Endothelial cell of umbilical vein (primary cell): ENCODE data around the gene INHA.

Experiments
- POLR2A ChIP-seq: IDR thresholded peaks from 2 replicates; pipeline ENCODE4 v1.6.1; 2012; ENCODE audit warnings: low read depth, mild to moderate bottlenecking, control low read depth, low read length
- POLR2AphosphoS5 ChIP-seq: IDR thresholded peaks from 2 replicates; pipeline ENCODE4 v1.6.1; 2012; ENCODE audit warnings: low read depth, mild to moderate bottlenecking, control low read depth, low read length, moderate library complexity; ENCODE audit not compliant: insufficient read depth
- TF ChIP-seq, protein P1 (sequence below), 2 donors: IDR thresholded peaks; 1 replicate in 1 of 2; 2 replicates in 1 of 2; pipeline ENCODE4 v1.5.1; 2011; ENCODE audit warnings: low read length in 2 of 2, mild to moderate bottlenecking in 2 of 2, moderate library complexity in 2 of 2, control low read depth in 1 of 2, inconsistent platforms in 1 of 2, low read depth in 1 of 2; ENCODE audit not compliant: insufficient read depth in 1 of 2; ENCODE audit errors: extremely low read depth in 1 of 2

DNA sequence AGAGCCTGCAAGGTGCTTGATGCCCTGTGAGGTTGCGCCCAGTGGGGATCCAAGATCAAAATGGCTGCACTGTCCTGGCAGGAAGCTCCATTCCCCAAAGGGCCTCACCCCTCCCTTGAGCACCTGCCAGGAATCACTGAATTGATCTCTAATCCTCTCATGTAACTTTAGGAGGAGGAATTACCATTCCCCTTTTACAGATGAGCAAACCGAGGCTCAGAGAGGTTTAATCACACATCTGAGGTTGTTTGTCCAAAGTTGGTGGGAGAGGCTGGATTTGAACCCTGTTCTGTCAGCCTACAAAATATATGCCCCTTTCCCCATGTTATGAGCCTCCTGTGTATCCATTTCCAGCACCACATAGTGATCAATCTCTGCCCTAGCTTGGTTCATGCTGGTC is 47.3 kb upstream of the INHA start:
- TF ChIP-seq POLR2A (no peak), POLR2AphosphoS5 (no peak)
- TF ChIP-seq, protein P1, sequence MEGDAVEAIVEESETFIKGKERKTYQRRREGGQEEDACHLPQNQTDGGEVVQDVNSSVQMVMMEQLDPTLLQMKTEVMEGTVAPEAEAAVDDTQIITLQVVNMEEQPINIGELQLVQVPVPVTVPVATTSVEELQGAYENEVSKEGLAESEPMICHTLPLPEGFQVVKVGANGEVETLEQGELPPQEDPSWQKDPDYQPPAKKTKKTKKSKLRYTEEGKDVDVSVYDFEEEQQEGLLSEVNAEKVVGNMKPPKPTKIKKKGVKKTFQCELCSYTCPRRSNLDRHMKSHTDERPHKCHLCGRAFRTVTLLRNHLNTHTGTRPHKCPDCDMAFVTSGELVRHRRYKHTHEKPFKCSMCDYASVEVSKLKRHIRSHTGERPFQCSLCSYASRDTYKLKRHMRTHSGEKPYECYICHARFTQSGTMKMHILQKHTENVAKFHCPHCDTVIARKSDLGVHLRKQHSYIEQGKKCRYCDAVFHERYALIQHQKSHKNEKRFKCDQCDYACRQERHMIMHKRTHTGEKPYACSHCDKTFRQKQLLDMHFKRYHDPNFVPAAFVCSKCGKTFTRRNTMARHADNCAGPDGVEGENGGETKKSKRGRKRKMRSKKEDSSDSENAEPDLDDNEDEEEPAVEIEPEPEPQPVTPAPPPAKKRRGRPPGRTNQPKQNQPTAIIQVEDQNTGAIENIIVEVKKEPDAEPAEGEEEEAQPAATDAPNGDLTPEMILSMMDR (IDR thresholded peaks at IDR 0.05; ENCODE audit: extremely low read depth in 1 of 2, insufficient read depth in 1 of 2, low read depth in 1 of 2, low read length in 2 of 2) = no peak
